Testis (tissue), 3 donors: ENCODE data around the gene TTC23. TPM values are rescaled to one million over a fixed set of nuclear protein-coding genes. Genes with fewer than 3 reads are reported as not detected.

Source experiments
- DNase-seq: peaks from one replicate; pipeline ENCODE4 v3.0.0-alpha.2; 2019
- H3K27ac ChIP-seq, 2 donors: fragments of 200-600 bp; sonication (generic); one replicate each; pipeline ENCODE4 v1.5.1; 2019
- H3K27me3 ChIP-seq: fragments of 200-600 bp; sonication (generic); one replicate; pipeline ENCODE4 v1.5.1; 2019
- H3K36me3 ChIP-seq: fragments of 200-600 bp; sonication (generic); one replicate; pipeline ENCODE4 v1.5.1; 2017; ENCODE audit warnings: low read depth; ENCODE audit errors: missing control alignments
- H3K4me1 ChIP-seq: fragments of 200-600 bp; sonication (generic); one replicate; pipeline ENCODE4 v1.5.1; 2019
- H3K4me3 ChIP-seq, 2 donors: fragments of 200-600 bp; sonication (generic); one replicate each; pipeline ENCODE4 v1.5.1; 2017 to 2019
- H3K9me3 ChIP-seq: fragments of 200-600 bp; sonication (generic); one replicate; pipeline ENCODE4 v1.5.1; 2017
- POLR2A ChIP-seq: fragments of 450-650 bp; IDR thresholded peaks from one replicate; pipeline ENCODE4 v1.6.1; 2017; ENCODE audit warnings: antibody characterized with exemption, mild to moderate bottlenecking, moderate library complexity
- WGBS, 2 donors: methylation state at CpG; one replicate each; pipeline ENCODE4 v1.1.5; 2018; 5-methylcytosine and 5-hydroxymethylcytosine counted together
- intact Hi-C: fragments of 100-400 bp; cut with DNase I; formaldehyde crosslinking; loops from one replicate; pipeline ENCODE4 v1.15.1; 2023; ENCODE audit warnings: low total_unique reads
- polyA plus RNA-seq: library from polyadenylated mRNA; stranded (reverse); fragments of 350-450 nt; fragmentation: Illumina TruSeq; extraction: RNeasy Lipid Tissue Mini Kit (QIAGEN cat#74804); gene quantifications from one replicate; pipeline ENCODE4 v1.2.3, GENCODE V29; 2014; ENCODE audit warnings: low read depth, low replicate concordance; ENCODE audit not compliant: insufficient read depth
- total RNA-seq, 2 donors: library from RNA; depleted of rRNA; stranded (reverse); fragments of >200 nt; gene quantifications; one replicate each; pipeline ENCODE4 v1.2.3, GENCODE V29; 2016
- TF ChIP-seq, protein P1 (sequence below), 3 experiments: fragments of 450-650 bp in 2 of 3; fragments of 200-600 bp in 1 of 3; sonication (generic) in 1 of 3; IDR thresholded peaks; one replicate each; pipeline ENCODE4 v1.5.1; 2016 to 2019; ENCODE audit warnings: antibody characterized with exemption in 3 of 3, mild to moderate bottlenecking in 2 of 3, moderate library complexity in 1 of 3

The TTC23 gene
- total and polyA plus RNA-seq, 3 donors from 2014 or later = 26.6 to 40.5 (median 37.2) TPM

DNA sequence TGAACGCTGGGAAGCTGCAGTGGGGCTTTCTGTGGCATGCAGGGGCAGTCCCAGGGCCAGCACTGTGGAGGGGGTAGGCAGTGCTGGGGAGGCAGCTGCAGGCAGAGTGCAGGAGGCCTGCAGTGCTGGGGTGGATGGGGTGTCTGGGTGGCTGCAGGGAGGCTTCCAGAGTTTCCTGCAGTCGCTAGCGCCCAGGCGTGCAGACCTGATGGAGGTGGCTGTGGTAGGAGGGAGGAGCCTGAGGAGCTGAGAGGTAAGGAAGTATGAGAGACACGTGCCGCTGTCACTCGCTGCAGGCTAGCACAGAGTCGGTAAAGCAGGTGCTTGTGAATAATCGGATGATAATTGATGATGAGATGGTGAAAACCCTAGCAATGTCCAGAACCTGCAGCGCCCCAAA lies 128.2 kb downstream of the TTC23 start:
- H3K9me3 ChIP-seq = no peaks in the 10 kb centered on the region
- no peaks in the 10 kb centered on the region for H3K27me3 ChIP-seq
- H3K36me3 ChIP-seq = no peaks in the 10 kb centered on the region
- no peak overlapping the region for H3K27ac ChIP-seq
- WGBS, 2 donors = 91 to 96% methylated on average over 8 to 10 of the region's 10 CpGs
- DNase-seq = no peak
- intact Hi-C loops = no loop called here
- H3K4me1 ChIP-seq = peaks cover 14% of the 10 kb centered on the region
- no peak overlapping the region for H3K4me3 ChIP-seq
- TF ChIP-seq, protein P1, sequence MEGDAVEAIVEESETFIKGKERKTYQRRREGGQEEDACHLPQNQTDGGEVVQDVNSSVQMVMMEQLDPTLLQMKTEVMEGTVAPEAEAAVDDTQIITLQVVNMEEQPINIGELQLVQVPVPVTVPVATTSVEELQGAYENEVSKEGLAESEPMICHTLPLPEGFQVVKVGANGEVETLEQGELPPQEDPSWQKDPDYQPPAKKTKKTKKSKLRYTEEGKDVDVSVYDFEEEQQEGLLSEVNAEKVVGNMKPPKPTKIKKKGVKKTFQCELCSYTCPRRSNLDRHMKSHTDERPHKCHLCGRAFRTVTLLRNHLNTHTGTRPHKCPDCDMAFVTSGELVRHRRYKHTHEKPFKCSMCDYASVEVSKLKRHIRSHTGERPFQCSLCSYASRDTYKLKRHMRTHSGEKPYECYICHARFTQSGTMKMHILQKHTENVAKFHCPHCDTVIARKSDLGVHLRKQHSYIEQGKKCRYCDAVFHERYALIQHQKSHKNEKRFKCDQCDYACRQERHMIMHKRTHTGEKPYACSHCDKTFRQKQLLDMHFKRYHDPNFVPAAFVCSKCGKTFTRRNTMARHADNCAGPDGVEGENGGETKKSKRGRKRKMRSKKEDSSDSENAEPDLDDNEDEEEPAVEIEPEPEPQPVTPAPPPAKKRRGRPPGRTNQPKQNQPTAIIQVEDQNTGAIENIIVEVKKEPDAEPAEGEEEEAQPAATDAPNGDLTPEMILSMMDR (IDR thresholded peaks at IDR 0.05) = no peak
- TF ChIP-seq POLR2A = no peak

DNA sequence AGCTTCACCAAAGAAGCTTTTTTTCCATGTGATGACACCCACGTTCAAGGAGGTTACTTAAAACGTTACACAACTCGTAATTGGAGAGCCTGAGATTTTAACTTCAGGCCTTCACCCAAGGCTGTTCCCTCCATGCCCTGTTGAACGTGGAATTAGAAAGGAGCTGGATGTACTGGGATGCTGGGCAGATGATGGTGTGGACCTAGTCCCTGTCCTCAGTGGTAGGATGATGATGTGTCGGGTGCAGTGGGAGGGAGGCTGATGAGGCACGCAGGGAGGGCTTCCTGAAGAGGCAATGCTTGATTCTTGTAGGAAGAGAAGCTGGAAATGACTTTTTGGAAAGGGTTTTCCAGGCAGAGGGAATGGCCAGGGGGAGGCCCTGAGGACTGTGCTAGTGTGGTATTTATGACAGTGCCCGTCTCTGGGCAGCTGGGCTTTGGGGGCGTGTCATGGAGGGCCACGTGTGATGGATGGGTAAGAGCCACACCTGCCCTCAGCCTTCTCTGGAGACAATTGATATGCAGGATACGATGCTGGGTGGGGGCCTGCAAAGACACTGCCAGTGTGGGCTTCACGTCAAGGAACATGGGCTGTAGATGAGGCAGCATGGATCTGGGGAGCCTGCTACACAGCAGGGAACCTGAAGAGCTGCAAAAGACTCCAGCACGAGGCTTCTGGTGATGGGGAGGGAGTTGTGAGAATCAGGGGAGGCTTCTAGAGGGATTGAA lies 129.2 kb downstream of the TTC23 start:
- WGBS, 2 donors = 88% methylated on average over 8 to 12 of the region's 12 CpGs
- H3K4me3 ChIP-seq = no peak overlapping the region
- no peaks in the 10 kb centered on the region for H3K9me3 ChIP-seq
- H3K27me3 ChIP-seq = no peaks in the 10 kb centered on the region
- H3K36me3 ChIP-seq = no peaks in the 10 kb centered on the region
- peaks cover 14% of the 10 kb centered on the region for H3K4me1 ChIP-seq
- no peak for TF ChIP-seq POLR2A
- TF ChIP-seq, protein P1 (IDR thresholded peaks at IDR 0.05) = no peak
- intact Hi-C loops = no loop called here
- DNase-seq = no peak
- H3K27ac ChIP-seq = no peak overlapping the region

DNA sequence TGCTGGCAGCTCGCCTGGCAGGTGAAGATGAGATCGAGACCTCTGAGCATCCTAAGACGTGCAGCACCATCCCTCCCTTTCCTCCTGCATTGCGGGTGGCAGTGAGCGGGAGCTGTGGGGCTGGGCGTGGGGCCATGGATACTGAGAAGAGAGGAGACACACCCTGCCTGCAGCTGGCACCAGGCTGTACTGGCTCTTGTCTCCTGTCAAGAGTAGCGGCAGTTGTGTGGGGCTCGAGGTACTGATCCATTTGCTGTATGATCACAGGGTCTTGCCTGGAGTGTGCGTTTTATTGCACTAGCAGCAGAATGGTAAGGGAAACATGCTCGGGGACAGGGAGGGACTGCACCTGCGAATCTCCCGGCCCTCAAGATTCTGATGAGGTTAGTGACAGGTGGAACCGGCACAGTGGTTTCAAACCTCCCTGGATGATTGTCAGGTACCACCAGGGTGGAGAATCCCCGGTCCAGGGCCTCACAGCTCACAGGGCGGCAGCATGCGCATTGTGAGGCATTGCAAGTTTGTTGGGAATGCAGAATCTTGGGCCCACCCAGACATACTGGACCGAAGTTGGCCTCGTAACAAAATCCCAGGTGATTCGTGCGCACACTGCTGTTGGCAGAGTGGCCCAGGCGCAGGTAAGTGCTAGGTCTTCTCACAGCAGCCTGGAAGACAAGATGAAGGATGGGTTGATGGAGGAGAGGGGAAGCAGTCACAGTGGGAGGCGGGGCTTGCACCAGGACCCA lies 130.4 kb downstream of the TTC23 start:
- no peak for TF ChIP-seq POLR2A
- TF ChIP-seq, protein P1 (IDR thresholded peaks at IDR 0.05) = no peak
- no peak overlapping the region for H3K4me3 ChIP-seq
- WGBS, 2 donors = 94 to 95% methylated on average over 21 to 22 of the region's 22 CpGs
- no peaks in the 10 kb centered on the region for H3K9me3 ChIP-seq
- no peak for DNase-seq
- H3K36me3 ChIP-seq = no peaks in the 10 kb centered on the region
- peaks cover 8% of the 10 kb centered on the region for H3K4me1 ChIP-seq
- intact Hi-C loops = no loop called here
- no peak overlapping the region for H3K27ac ChIP-seq
- no peaks in the 10 kb centered on the region for H3K27me3 ChIP-seq

DNA sequence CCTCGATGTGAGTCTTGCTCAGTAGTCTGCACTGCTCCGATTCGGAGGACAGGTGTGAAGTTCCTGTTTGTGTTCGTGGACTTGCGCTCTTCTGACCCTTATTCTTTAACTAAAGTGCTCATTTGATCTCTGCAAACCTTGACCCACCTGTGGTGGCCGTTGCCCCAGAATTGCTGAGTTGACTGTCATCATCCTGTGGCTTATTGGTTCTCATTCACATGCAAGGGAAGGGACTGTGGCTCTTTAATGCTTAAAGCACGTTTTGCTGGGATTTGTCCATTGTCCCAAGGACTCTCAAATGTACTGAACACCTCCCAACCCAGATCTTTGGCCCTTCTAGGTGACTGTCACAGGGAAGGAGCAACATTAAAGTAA lies 131.1 kb downstream of the TTC23 start:
- H3K27me3 ChIP-seq = no peaks in the 10 kb centered on the region
- WGBS, 2 donors = 93 to 94% methylated on average over 7 of the region's 7 CpGs
- no peaks in the 10 kb centered on the region for H3K36me3 ChIP-seq
- no peak for DNase-seq
- no peaks in the 10 kb centered on the region for H3K9me3 ChIP-seq
- intact Hi-C loops = no loop called here
- TF ChIP-seq, protein P1 (IDR thresholded peaks at IDR 0.05) = no peak
- TF ChIP-seq POLR2A = no peak
- H3K27ac ChIP-seq = no peak overlapping the region
- no peak overlapping the region for H3K4me3 ChIP-seq
- H3K4me1 ChIP-seq = peaks cover under 1% of the 10 kb centered on the region
